Subcutaneous abdominal adipose tissue (tissue), 5 donors: ENCODE measurements around the gene ANO9.
A peak's percentile ranks its signal among the peaks of the same experiment; 100 is the strongest.

Experiments
- H3K27ac ChIP-seq: one replicate; pipeline ENCODE4 v1.7.0; 2013; ENCODE audit warnings: low read depth, mild to moderate bottlenecking, inconsistent platforms, low read length, moderate library complexity
- H3K27me3 ChIP-seq, 5 donors: one replicate each; pipeline ENCODE4 v1.7.0; 2013; ENCODE audit warnings: low read length in 5 of 5, inconsistent platforms in 1 of 5; ENCODE audit not compliant: control insufficient read depth in 5 of 5, insufficient read depth in 4 of 5
- H3K36me3 ChIP-seq, 5 donors: one replicate each; pipeline ENCODE4 v1.7.0; 2013; ENCODE audit warnings: low read length in 5 of 5; ENCODE audit not compliant: control insufficient read depth in 5 of 5, insufficient read depth in 5 of 5
- H3K4me1 ChIP-seq, 5 donors: one replicate each; pipeline ENCODE4 v1.7.0; 2013; ENCODE audit warnings: low read length in 5 of 5, mild to moderate bottlenecking in 3 of 5, moderate library complexity in 1 of 5; ENCODE audit not compliant: control insufficient read depth in 5 of 5, insufficient read depth in 5 of 5
- H3K4me3 ChIP-seq, 5 donors: one replicate each; pipeline ENCODE4 v1.7.0; 2013; ENCODE audit warnings: low read length in 5 of 5, low read depth in 1 of 5
- H3K9ac ChIP-seq, 5 donors: one replicate each; pipeline ENCODE4 v1.7.0; 2013; ENCODE audit warnings: low read length in 5 of 5, mild to moderate bottlenecking in 4 of 5, moderate library complexity in 3 of 5
- H3K9me3 ChIP-seq, 5 donors: one replicate each; pipeline ENCODE4 v1.7.0; 2013; ENCODE audit warnings: low read length in 5 of 5; ENCODE audit not compliant: control insufficient read depth in 5 of 5
- donor health status: healthy.
- donor health status: healthy.
- donor health status: healthy.
- donor health status: healthy.
- donor health status: healthy.

The ANO9 gene

DNA sequence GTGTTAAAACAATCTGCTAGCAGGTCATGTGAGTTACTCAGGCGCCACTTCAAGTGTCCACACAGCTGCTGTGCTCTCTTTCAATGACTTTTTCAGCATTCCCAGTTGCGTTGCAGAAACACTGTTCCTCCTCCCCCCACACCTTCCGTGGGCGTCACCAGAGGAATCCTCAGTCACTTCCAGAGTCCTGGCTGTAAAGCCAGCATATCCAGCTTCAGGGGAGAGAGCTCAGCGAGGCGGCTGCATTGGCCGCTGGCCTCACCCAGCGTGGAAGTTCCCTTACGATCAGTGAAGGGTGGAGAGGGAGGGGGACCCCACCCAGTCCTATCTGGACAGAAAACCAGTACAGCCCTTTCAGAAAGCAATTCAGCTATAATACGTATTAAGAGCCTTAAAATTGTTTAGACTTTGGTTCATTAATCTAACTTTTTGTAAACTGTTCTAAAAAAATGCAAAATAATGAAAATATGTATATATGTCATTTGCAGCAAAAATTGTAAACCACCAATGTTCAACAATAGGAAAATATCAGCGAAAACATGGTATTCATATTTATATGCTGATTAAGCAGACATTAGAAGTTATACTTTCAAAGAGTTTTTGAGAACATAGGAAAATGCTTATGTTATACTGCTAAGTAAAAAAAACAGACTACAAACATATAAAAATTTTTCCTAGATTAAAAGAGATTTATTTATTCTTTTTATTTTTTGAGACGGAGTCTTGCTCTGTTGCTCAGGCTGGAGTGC lies 2.8 kb upstream of the ANO9 start:
- Histone ChIP-seq H3K4me1 (peaks cover 5 to 37% (median 25%) of the 10 kb centered on the region in 5 donors), H3K36me3 (no peaks in the 10 kb centered on the region), H3K4me3 (no peak overlapping the region), H3K9me3 (no peaks in the 10 kb centered on the region), H3K27me3 (peaks cover 12 to 26% (median 21%) of the 10 kb centered on the region in 5 donors), H3K27ac (no peak overlapping the region), H3K9ac (no peak overlapping the region)

DNA sequence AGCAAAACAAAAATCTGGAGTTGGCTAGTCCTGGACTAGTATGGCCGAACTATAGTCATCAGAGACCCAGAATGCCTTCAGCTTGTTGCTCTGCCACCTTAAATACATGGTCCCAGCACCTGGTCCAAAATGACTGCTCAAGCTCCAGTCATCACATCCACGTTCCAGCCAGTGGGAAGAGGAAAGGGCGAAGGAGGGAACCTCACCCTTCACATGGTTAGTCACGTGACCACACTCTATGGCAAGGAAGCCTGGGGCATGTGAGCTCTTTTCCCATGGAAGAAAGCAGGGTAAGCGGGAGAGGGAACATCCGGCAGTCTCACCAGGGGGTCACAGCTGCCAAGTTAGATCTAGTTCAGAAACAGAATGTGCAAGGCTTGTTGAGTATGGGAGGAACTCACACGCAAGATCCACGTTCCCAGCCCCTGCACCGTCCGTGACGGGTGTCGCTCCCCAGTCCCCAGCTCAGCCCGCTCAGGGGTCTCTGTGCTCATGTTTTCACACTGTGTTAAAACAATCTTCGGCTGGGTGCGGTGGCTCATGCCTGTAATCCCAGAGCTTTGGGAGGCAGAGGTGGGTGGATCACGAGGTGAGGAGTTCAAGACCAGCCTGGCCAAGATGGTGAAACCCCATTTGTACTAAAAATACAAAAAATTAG lies 1.9 kb upstream of the ANO9 start:
- Histone ChIP-seq H3K27ac (no peak overlapping the region), H3K4me1 (peaks cover 5 to 29% (median 16%) of the 10 kb centered on the region in 5 donors), H3K27me3 (peaks cover 15 to 33% (median 24%) of the 10 kb centered on the region in 5 donors), H3K9ac (peak overlapping the region in 1 of 5 donors; percentile 39), H3K9me3 (no peaks in the 10 kb centered on the region), H3K4me3 (peak overlapping the region in 1 of 5 donors; percentile 33), H3K36me3 (no peaks in the 10 kb centered on the region)

- no peak overlapping the region for H3K27ac ChIP-seq
- peaks cover 19 to 41% (median 28%) of the 10 kb centered on the region in 5 donors for H3K27me3 ChIP-seq
- H3K9ac ChIP-seq, result peak overlapping the region in 1 of 5 donors; percentile 13
- H3K9me3 ChIP-seq, result no peaks in the 10 kb centered on the region
- peaks cover 4 to 20% (median 10%) of the 10 kb centered on the region in 5 donors for H3K4me1 ChIP-seq
- no peaks in the 10 kb centered on the region for H3K36me3 ChIP-seq
- no peak overlapping the region for H3K4me3 ChIP-seq
Measured at GRCh38 chr11:442611-443081, 835 bp upstream of the ANO9 start.

GRCh38 chr11:441043-441417 lies 781 bp downstream of the ANO9 start:
- peaks cover 4 to 20% (median 10%) of the 10 kb centered on the region in 5 donors for H3K4me1 ChIP-seq

DNA sequence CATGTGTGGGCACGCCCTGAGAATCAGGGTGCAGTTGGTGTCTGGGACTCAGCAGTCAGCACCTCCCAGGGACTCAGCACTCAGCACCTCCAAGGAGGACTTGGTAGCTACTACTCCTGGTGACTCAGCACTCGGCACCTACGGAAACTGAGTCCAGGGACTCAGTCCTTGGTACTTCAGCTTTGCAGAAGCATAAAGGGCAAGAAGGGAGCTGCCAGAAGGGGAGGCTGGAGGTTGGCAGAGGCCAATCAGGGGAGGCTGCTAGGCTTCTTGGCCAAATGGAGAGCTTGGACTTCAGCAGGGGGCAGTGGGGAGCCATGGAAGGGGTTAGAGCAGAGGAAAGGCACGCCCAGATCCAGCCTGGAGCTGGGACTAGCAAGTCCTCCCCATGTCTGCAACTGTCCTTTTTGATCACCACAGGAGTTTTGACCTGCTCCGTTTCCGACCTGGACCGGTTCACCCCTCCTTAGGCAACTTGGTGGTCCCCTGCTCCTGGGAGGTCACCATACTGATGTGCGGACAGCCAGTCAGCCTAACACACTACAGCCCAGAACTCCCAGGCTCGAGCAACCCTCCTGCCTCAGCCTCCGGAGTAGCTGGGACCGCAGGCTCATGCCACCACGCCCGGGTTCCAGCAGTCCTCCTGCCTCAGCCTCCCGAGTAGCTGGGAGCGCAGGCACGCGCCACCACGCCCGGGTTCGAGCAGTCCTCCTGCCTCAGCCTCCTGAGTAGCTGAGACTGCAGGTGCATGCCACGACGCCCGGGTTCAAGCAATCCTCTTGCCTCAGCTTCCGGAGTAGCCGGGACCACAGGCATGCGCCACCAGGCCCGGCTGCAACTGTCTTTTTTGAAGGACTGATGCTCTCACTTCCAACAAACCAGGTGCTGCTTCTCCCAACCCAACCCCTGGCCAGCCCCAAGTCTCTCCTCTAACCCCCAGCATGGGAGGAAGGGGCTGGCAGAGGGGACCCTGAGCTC lies 1.5 kb downstream of the ANO9 start:
- H3K27ac ChIP-seq, result no peak overlapping the region
- H3K27me3 ChIP-seq, result peaks cover 19 to 47% (median 28%) of the 10 kb centered on the region in 5 donors
- no peaks in the 10 kb centered on the region for H3K9me3 ChIP-seq
- peaks cover 4 to 20% (median 10%) of the 10 kb centered on the region in 5 donors for H3K4me1 ChIP-seq
- no peak overlapping the region for H3K9ac ChIP-seq
- H3K36me3 ChIP-seq, result no peaks in the 10 kb centered on the region
- H3K4me3 ChIP-seq, result no peak overlapping the region

More at GRCh38 chr11:441043-441417, 781 bp downstream of the ANO9 start:
- H3K27me3 ChIP-seq, result peaks cover 19 to 47% (median 28%) of the 10 kb centered on the region in 5 donors
- no peak overlapping the region for H3K9ac ChIP-seq
- no peak overlapping the region for H3K4me3 ChIP-seq
- H3K9me3 ChIP-seq, result no peaks in the 10 kb centered on the region
- no peaks in the 10 kb centered on the region for H3K36me3 ChIP-seq
- H3K27ac ChIP-seq, result no peak overlapping the region

- no peaks in the 10 kb centered on the region for H3K36me3 ChIP-seq
Measured at GRCh38 chr11:439315-440064, 2.3 kb downstream of the ANO9 start.

GRCh38 chr11:438101-438844 lies 3.5 kb downstream of the ANO9 start:
- H3K27me3 ChIP-seq, result peaks cover 23 to 56% (median 30%) of the 10 kb centered on the region in 5 donors
- H3K9me3 ChIP-seq, result no peaks in the 10 kb centered on the region
- no peaks in the 10 kb centered on the region for H3K36me3 ChIP-seq
- H3K27ac ChIP-seq, result no peak overlapping the region
- H3K9ac ChIP-seq, result no peak overlapping the region
- peaks cover 0 to 8% (median 2%) of the 10 kb centered on the region in 5 donors for H3K4me1 ChIP-seq
- H3K4me3 ChIP-seq, result no peak overlapping the region

More at GRCh38 chr11:439315-440064, 2.3 kb downstream of the ANO9 start:
- Histone ChIP-seq H3K27me3 (peaks cover 19 to 48% (median 29%) of the 10 kb centered on the region in 5 donors), H3K4me3 (no peak overlapping the region), H3K9ac (no peak overlapping the region), H3K27ac (no peak overlapping the region), H3K9me3 (no peaks in the 10 kb centered on the region), H3K4me1 (peaks cover 3 to 18% (median 8%) of the 10 kb centered on the region in 5 donors)

- H3K4me3 ChIP-seq, result no peak overlapping the region
- no peaks in the 10 kb centered on the region for H3K9me3 ChIP-seq
- peaks cover 0 to 2% (median 0%) of the 10 kb centered on the region in 5 donors for H3K4me1 ChIP-seq
- H3K9ac ChIP-seq, result no peak overlapping the region
- H3K27ac ChIP-seq, result no peak overlapping the region
- H3K27me3 ChIP-seq, result peaks cover 25 to 63% (median 31%) of the 10 kb centered on the region in 5 donors
- H3K36me3 ChIP-seq, result no peaks in the 10 kb centered on the region
Measured at GRCh38 chr11:437228-437870, 4.5 kb downstream of the ANO9 start.
